ENCODE results near the gene PDK3.

Gene PDK3

DNA sequence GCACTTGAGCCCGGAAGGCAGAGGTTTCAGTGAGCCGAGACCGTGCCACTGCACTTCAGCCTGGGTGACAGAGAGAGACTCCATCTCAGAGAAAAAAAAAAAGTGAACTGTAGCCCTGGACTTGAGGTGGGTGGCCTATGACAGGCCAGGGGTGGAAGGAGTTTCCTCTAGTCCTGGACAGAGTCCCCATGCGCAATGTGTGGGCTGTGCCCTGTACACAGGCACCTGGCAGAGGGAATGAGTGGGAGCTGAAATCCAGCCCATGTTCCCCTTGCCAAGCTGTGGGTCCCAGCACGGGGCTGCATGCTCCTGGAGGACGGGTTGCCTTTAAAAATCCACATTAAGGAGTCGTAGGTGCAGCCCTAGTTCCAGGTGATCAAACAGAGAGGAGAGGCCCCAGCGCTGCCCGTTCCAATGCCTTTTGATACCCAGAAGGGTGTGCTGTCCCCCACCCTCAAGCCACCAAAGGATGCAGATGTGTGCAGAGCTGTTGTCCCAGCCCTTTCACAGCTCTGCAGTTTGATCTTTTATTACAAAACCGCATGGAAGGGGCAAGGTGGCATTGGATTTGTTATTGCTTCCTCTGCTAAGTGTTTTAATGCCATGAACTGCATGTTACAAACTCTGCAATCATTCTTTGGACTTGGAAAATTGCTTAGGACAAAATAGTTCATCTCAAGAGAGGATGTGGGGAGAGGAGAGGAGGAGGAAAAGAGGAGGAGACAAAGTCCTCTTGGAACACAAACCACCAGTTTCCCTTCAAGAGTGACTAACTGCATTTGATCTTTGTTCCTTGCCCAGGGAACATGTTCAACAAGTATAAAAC, 38.0 kb upstream of the PDK3 start:
- TF ChIP-seq CTCF (IDR thresholded peaks at IDR 0.05; ENCODE audit: insufficient read depth, missing control alignments), result no peak
- DNase-seq (ENCODE audit: insufficient read length, low spot score), result no peak
- FAIRE-seq, result no peak

DNA sequence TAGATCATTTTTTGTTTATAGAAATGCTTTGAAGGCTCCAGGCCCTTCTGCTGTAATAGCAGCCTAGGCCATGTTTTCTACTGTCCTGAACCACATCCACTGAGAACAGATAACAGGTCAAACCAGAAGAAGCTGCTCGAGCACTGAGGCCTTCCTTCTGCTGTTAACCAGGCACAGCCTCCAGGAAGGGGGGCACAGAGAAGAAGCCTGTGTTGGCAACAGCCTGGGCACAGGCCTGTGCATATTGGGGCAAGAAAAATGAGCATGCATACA, 37.4 kb upstream of the PDK3 start:
- FAIRE-seq (no peak), DNase-seq (ENCODE audit: insufficient read length, low spot score) (no peak)
- no peak for TF ChIP-seq CTCF (IDR thresholded peaks at IDR 0.05; ENCODE audit: insufficient read depth, missing control alignments)

- FAIRE-seq (no peak), DNase-seq (ENCODE audit: insufficient read length, low spot score) (no peak)
- no peak for TF ChIP-seq CTCF (IDR thresholded peaks at IDR 0.05; ENCODE audit: insufficient read depth, missing control alignments)
Measured at GRCh38 chrX:24428516-24428915, 36.6 kb upstream of the PDK3 start.

DNA sequence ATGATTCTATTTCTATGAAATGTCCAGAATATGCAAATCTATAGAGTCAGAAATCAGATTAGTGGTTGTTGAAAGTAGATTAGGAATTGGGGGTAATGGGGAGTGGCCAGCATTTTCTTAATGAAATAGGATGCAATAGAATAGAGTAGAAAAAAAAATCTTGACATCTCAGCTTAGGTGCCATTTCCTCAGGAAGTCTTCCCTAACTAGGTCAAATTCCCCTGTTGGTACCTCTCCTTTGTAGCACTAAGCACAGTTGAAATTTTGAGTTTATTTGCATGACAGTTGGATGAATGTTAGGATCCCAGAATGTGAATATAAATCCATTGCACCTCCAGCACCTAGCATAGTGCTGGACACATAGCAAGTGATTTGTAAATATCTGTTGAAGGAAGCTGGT, 30.0 kb upstream of the PDK3 start:
- no peak for FAIRE-seq
- no peak for TF ChIP-seq CTCF (IDR thresholded peaks at IDR 0.05; ENCODE audit: insufficient read depth, missing control alignments)

DNA sequence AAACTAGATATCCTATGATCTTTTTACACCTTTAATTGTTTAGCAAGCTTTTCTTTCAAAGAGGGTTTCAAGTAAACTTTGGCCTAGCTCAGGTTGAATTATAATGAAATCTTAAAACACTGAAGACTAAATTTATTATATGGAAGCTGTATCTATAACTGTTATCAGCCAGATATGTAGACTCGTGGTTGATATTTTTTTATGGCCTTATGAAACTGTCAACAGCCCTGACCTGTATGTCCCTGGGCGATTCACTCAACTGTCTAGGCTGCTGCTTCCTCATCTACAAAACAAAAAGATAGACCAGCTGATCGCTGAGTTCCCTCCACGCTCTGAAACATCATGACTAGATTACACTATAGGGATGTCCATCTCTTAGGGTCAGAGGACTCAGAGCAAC, 21.2 kb upstream of the PDK3 start:
- TF ChIP-seq CTCF (IDR thresholded peaks at IDR 0.05; ENCODE audit: insufficient read depth, missing control alignments), result no peak
- FAIRE-seq (no peak), DNase-seq (ENCODE audit: insufficient read length, low spot score) (no peak)

More for the DNA sequence above, 30.0 kb upstream of the PDK3 start:
- DNase-seq (ENCODE audit: insufficient read length, low spot score), result no peak

GRCh38 chrX:24444645-24445044, 20.4 kb upstream of the PDK3 start:
- no peak for TF ChIP-seq CTCF (IDR thresholded peaks at IDR 0.05; ENCODE audit: insufficient read depth, missing control alignments)
- FAIRE-seq, result no peak
- no peak for DNase-seq (ENCODE audit: insufficient read length, low spot score)

- no peak for TF ChIP-seq CTCF (IDR thresholded peaks at IDR 0.05; ENCODE audit: insufficient read depth, missing control alignments)
- no peak for DNase-seq (ENCODE audit: insufficient read length, low spot score)
- FAIRE-seq, result no peak
Measured at GRCh38 chrX:24448762-24449250, 16.3 kb upstream of the PDK3 start.
